Measurements from ENCODE around the gene KLF13.

The KLF13 gene

DNA sequence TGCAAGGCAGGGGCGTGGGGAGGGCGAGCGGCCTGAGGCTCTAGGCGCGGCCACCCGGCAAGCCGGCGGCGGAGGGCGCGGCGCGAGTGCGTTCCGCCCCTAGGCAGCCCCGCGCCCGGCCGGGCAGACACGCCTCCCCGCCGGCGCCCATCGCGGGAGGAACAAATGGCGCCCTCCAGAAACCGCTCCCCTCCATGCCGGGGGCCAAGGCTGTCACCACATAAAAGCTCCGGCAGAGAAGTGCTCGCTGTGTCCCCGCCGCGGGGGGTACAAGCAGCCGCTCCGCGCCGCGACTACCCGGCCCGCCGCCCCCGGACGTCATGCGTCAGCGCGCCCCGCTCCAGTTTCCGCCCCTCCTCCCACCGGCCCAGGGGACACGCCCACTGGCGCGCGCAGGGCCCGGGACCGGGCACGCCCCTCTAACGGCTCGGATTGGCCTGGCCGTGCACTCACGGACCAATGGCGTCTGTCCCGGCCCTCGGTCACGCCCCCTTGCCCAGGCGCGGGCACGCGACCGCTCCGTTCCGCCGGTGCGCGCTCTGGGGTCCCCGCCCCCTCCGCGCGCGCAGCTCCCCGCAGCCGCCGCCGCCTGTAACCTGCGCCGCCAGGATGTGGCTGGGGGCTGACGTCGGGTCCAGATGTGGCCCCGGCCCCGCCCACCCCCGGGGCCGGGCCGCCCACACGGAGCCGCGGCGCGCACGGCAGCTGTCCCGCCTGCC, at the start of gene KLF13:
Gene KLF13, plus strand, starts transcription at position 680 of the 719 bp plus-strand sequence. CDS start 378 bp downstream, outside the sequence.
- peak; percentile 90 for DNase-seq (ENCODE audit: low spot score)

DNA sequence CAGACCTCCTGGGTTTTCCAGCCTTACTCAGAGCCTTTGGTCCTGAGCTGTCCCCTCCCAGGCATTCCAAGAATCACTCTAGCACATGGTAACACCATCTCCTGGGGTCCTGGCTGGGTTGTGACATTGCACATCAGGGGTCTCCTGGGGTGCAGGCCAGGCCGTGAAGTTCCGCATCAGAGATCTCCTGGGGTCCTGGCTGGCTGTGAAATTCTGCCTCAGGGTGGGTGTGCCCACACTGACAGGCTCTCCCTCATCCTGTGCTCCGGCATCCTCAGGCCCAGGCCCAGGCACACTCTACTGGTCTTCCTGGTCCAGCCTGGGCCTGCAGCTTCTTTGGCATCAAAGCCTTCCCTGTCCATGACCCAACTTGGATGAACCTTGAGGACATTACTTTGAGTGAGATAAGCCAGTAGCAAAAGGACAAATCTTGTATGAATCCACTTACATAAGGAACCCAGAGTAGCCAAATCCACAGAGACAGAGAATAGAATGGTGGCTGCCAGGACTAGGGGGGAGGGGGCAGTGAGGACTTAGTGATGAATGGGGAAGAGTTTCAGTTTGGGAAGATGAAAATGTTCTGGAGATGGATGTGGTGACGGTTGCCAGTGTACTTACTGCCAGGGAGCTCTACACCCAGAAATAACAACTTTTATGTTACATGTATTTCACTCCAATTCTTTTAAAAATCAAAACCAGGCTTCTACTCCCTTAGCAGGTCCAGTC, 49.1 kb upstream of the KLF13 start:
- no peak for DNase-seq (ENCODE audit: low spot score)

DNA sequence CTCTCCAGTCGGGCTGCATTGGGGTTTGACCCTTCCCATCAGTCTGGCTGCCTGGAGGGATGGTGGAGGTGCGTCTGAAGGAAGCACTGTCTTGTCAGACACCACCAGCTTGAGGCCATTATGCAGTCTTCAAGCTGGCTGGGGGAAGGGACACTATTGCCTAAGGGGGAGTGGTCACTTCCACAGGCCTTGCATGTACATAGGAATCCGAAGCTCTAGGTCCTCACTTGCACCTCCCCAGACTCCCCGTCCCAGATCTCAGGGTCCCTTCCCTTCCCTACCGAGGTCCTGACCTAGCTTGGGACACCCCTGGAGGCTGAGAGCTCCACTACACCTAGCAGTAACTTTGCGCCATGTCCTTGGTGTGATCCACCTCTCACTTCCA, 48.6 kb upstream of the KLF13 start:
- DNase-seq (ENCODE audit: low spot score) = no peak

DNA sequence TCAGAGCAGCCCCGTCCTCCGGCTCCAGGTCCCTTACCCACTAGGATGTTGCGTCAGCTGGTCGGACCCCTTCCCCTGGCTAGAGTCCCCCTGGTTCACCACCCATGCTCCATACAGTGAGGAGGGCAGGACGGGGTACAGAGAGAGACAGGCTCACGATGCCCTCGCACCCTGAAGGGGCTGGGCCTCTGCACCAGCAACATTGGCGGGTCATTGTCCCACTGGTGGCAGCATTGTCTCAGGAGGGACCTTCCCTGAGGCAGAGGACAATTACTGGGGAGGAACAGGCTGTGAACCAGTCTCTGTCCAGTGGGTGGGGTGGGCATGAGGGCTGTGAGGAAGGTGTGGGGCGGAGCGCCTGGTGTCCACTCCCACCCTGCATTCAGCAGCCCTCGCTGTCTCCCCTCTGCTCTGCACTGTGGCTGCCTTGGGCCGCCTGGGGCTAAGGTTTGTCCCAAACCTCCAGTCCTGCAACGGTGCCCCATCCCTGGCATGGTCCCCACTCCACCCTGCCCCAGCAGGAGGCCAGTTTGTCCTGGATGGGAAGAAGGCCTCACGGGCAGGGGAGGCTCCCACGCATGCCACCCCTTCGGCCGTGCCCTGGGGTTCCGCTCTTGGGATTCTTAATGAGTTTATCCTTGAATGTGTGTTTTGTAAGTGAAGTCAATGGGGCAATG, 48.0 kb upstream of the KLF13 start:
- DNase-seq (ENCODE audit: low spot score) = no peak

DNA sequence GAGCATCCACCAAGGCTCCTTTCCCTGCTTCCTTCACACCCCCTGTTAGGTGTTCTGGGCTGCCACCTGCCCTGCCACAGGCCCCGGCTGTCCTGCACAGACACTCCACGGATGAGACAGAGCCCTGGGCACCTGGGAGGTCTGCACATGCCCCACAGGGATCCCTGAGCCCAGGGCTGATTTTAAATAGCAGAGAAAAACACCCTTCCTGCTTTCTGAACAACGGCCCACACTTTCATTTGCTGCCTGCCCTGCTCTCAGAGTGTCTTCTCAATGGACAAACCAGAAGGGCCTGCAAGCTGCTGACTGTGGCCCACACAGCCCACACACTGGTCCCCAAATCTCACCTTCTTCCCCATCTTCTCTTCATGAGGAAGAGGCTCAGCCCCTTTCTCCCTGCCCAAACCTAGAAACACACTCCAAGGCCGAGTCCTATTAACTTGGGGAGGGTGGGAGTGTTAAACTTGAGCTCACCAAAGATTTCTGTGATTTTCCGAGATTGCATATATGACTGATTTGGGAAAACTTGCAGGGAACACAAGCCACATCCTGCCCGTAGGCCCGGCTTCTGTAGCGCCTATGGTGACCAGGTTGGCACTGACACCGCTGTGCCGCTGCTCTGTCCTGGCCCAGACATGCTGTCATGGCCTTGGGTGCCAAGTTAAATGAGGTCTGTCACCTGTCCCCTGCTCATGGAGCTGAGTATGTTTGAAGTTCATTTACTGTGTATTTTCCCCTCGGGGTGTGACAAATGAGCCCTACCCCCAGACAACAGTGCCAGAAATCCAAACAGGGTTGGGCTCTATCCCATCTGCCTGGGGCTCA, 47.2 kb upstream of the KLF13 start:
- no peak for DNase-seq (ENCODE audit: low spot score)

DNA sequence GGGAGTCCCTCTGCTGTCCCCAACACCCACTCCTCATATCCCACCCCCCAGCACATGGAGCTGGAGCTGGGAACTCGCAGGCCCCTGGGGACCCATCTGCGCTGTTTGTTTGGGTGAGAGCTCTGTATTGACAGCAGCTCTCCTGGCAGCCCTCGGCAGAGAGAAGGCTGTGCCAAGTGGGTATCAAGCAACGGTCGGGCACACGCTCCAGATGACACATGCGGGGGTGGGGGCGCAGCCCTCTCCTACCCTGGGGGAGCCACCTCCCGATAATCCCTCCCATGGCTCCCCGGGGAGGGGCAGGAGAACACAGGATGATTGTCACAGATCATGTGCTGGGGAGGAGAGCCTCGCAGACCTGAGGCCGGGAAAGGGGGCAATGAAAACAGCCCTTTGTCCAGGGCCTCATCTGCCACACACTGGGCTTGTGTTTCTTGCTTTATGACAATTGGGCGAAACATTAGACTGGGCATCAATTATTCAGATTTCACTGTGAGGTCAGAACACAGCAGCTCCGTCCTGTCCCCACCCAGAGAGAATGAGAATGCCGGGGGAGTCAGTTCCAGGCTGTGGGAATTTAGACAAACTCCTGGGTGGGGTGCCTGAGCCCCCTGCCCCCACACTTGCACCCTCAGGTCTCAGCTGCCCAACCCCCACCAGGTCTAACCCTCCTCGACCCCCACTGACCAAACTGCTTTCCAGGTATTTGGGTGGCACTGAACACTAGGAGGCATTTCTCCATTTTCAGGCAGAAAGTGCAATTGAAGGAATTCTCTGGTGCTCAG, 46.4 kb upstream of the KLF13 start:
- peak; percentile 54 for DNase-seq (ENCODE audit: low spot score)

DNA sequence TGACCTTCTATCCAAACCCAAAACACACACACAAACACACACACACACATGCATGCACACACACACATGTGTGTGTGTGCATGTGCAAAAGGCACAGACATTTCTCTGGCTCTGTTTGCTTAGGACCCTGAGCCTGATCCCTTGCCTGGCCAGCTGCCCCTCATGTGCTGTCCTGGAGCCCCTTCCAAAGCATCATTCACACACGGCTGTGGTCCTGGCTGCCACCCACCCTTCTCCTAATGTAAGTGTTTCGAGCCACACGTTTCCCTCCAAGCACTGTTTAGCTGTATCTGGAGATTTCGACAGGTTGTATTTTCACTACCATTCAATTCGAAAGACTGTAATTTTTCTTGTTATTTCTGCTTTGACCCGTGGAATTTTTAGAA, 45.8 kb upstream of the KLF13 start:
- DNase-seq (ENCODE audit: low spot score) = no peak

DNA sequence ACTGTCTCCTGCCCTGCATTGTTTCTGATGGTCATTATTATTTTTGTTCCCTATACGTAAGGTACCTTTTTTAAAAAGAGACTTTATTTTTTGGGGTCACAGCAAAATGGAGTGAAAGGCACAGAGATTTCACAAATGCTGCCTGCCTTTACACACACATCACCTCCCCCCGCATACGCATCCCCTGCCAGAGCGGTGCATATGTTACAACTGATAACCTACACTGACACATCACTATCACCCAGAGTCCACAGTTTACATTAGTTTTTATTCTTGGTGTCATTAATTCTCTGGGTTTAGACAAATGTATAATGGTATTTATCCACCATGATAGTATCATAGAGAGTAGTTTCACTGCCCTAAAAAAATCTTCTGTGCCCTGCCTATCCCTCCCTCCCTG, 43.6 kb upstream of the KLF13 start:
- no peak for DNase-seq (ENCODE audit: low spot score)

DNA sequence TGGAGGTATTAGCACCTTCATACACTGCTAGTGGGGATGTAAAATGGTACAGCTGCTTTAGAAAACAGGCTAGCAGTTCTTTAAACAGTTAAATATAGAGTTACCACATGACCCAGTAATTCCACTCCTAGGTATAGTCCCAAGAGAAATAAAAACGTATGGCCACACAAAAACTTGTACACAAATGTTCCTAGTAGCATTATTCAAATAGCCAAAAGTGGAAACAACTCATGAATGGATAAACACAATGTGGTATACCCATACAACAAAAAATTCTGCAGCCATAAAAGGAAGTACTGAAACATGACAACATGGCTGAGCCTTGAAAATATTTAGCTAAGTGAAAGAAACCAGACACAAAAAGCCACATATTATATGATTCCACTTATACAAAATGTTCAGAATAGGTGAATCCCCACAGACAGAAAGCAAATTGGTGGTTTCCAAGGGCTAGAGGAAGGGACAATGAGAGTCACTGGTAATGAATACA, 40.8 kb upstream of the KLF13 start:
- no peak for DNase-seq (ENCODE audit: low spot score)

DNA sequence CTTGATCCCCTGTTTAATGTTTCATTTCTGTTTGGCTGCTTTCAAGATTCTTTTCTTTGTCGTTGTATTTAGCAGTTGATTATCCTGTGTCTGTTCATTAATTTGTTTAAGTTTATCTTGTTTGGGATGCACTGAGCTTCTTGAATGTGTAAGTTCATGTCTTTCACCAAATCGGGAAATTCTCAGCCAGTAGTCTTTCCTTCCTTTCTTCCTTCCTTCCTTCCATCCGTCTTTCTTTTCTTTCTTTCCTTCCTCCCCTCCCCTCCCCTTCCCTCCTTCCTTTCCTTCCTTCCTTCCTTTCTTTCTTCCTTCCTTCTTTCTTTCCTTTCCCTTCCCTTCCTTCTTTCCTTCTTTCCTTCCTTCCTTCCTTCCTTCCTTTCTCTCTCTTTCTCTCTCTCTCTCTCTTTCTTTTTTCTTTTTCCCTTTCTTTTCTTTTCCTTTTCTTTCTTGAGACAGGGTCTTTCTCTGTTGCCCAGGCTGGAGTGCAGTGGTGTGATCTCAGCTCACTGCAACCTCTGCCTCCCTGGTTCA, 35.5 kb upstream of the KLF13 start:
- DNase-seq (ENCODE audit: low spot score) = no peak

DNA sequence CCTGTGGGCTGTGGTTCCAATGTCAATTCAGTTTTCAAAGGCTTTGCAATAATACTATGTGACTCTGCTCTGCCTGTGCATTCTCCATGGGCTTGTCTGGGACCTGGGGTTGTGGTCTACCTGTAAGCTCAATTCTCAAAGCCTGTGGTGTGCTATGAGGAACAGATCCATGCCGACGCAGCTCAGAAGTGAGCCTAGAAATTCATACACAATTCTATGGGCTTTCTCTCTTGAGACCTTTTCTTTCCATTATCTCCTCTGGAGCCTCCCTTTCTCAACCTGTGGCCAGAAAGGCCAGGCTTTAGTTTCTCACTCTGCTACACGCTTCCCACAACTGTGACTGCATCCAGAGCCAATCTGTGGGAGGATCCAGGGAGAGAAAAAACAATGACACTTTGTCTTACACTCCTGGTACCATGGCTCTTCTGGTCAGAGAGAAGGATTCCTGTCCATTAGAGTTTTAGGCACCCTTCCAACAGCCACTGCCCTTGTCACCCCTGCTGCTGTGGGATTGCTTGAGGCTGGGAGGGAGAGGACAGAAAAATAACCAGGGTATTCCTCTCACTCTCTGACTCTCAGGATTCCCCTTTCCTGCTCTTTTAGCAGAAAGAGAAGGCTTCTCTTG, 34.1 kb upstream of the KLF13 start:
- peak; percentile 77 for DNase-seq (ENCODE audit: low spot score)

DNA sequence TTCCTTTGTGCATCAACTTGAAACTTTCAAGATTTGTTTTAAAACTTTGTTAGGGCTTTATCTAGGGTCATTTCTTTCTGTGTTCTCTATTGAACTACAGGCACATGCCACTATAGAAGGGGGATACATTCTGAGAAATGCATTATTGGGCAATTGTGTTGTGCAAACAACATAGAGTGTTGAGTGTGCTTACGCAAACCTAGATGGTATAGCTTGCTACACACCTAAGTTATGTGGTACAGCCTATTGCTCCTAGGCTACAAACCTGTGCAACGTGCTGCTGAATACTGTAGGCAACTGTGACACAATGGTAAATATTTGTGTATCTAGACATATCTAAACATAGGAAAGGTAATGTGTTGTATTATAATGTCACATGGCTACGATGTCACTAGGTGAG, 33.0 kb upstream of the KLF13 start:
- no peak for DNase-seq (ENCODE audit: low spot score)

DNA sequence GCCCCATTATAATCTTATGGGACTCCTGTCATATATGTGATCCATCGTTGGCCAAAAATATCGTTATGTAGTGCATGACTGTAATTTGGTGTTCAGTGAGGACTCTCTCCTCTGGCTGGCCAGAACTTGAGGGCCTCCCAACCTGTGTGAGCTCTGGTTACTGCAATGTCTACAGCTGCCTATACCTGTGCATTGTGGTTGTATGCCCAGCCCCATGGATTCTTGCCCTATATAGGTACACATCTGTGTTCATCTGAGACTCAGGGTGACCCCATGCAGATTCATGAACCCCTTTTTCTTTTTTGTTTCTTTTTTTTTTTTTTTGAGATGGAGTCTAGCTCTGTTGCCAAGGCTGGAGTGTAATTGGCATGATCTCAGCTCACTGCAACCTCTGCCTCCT, 32.6 kb upstream of the KLF13 start:
- no peak for DNase-seq (ENCODE audit: low spot score)

DNA sequence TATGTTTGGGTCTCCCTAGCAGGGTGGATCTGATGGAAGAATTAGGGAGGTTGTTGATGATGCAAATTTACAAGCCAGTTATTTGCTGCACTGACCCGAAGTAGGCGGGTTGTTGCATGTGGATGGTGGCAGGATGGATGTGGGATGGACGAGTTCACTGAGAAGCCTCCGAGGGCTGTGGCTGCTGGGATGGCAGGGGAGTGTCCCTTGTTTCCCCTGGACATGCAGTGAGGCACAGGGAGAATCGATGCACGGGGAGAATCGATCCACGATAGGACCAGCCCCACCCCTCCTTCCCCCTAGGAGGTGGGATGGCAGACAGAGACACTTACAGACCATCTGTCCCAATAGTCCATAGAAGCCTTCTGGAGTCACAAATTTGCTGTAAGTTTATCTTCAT, 31.0 kb upstream of the KLF13 start:
- no peak for DNase-seq (ENCODE audit: low spot score)

DNA sequence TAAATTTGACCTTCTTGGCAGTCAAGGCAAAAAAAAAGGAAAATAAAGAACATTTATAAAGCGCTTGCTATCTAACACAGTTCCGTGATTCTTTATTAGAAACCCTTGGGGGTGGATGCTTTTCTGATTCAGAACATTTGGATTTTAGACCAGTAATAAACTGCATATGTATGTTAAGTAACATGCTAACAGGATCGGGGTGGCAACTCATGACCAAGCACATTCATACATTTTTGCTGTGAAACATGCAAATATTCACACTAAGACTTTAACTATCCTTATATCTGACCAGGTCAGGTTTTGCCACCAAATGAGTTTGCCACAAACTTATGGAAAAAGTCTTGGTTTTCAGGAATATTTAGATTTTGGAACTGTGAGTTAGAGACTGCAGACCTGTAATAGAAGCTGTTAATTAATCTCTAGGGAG, 30.4 kb upstream of the KLF13 start:
- no peak for DNase-seq (ENCODE audit: low spot score)

DNA sequence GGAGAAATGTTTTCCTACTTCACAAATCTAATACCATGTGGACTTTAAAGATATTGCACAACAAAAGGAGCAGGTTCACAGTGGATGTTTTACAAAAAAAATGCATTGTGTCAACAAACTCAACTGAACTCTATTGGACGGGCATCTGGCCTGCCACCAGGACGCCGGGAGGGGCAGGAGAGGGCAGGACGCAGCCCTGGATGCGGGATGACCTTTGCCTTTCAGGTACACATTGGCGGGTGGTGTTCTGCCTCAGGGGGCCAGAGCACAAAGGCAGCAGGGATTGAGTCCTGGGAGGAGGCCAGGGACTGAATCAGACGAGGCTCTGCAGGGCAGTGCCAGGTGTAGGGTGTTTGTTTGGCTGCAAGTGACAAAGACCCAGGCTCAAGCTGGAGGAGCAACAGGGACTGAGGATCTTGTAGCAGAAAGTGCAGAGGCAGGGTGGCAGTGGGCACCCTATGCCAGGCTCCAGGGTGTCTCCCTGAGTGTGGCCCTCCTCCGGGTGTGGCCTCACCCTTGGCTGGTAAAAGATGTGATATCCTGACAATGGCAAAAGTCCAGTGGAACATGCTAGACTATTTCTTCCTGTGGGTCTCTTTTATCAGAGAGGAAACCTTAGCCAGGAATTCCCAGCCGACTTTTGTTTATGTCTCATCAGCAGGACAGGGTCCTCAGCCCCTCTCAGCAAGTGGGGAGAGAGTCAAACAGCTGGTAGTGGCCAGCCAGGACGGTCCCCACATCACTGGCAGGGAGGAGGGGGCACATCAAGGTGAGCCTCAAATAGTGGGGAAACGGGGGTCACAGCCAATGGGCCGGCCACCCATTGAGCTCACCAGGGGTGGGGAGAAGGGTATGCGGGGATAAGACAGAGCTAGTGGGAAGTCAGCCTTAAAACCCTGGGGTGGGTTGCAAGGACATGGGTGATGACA, 29.7 kb upstream of the KLF13 start:
- DNase-seq (ENCODE audit: low spot score) = peak; percentile 43

DNA sequence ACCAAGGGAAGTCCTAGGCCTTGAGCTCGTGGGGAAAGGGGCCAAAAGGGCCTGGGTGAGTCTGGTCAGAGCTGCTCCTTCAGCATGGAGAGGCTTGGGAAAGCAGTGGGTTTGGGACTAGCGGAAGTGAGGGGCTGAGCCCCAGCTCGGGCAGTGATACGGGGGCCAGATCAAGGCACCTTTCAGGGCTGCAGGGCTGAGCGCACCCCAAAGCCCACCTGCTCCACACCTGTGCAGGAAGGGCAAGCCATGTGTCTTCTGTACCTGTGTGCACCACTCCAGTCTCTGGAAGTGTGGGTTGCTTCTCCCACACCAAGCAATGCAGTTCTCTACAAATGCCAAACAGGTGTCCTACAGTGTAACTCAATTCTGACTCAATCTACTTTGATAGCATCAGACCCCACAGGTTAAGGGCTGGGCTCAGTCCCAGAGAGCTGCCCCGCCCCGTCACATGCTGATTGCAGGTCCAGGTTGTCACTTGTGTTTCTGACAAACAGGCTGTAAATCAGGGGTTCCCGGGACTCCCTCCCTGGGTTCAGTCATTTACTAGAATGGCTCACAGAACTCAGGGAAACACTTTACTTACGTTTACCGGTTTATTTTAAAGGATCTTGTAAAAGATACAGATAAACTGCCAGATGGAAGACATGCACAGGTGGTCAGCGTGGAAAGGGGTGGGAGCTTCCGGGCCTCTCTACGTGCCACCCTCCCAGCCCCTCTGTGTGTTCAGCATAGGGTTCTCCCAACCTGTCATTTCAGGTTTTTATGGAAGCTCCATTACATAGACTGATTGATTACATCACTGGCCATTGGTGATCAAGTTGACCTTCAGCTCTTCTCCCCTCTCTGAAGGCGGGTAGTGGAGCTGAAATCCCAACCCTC, 28.8 kb upstream of the KLF13 start:
- peak; percentile 61 for DNase-seq (ENCODE audit: low spot score)

DNA sequence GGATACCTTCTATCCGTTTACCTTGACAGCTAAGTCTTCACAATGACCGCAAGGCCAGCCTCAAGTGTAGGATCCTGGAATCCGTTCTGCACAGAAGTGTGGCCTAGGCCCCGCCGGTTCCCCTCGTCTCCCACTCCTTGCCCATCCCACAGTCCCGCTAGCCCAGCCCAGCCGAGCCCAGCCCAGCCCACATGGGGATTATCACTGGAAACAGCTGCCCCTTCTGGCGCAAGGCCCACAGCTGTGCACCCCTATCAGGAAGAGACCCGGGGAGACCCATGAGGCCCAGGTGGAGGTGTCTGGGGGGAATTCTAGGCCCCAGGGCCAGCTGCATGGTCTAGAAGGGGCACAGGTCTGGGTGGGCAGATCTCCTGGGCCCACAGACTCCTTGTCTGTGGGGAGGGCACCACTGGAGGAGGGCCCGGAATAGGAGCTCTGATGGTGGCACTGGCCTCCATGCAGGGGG, 27.9 kb upstream of the KLF13 start:
- DNase-seq (ENCODE audit: low spot score) = no peak

Measured in SW480 (cell line).